Measurements from ENCODE around the gene VAV1. TPM values are rescaled to one million over a fixed set of nuclear protein-coding genes. Genes with fewer than 3 reads are reported as not detected.

Gene VAV1
- total and polyA plus RNA-seq, 2 donors (not counting 1 experiment from before 2014, with no cell fraction given), result 62.7 to 98.8 TPM

DNA sequence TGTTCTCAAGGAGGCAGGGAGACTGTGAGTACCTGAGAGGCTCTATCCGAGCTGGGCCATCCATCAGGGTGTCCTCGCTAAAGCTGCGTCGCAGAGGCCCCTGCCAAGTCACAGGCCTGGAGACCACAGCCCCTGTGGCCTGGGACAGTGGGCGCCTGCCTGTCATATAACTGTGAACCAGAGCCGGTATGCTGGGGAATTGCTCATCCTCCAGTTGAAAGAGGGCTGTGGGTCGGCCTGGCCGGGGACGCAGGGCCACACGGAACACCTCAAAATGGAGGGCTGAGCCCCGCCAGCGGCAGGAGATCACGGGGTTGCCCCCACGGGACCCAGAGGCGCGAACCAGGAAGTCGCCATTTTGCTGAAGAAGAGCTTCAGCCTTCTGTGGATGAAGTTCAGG is 11.9 kb upstream of the VAV1 start:
- no peak overlapping the region for H3K9ac ChIP-seq (ENCODE audit: low read length)
- intact Hi-C loops (cut with micrococcal nuclease), result no loop called here
- DNase-seq (no peak), ATAC-seq (ENCODE audit: low read depth) (no peak)
- H3K27me3 Mint-ChIP-seq, result no peaks in the 10 kb centered on the region
- ChIA-PET CTCF (no interaction called here), POLR2A (interaction anchor here (1.4 kb wide), 1 partner anchor 42 kb away, joined by 3 read pairs; no protein-coding TSS in a partner anchor)
- H3K27me3 ChIP-seq (replicated peaks in 1 of 4; ENCODE audit: control extremely low read depth in 1 of 4, control insufficient read depth in 3 of 4, insufficient read depth in 4 of 4, low read length in 3 of 4), result no peaks in the 10 kb centered on the region
- H3K4me3 ChIP-seq (ENCODE audit: control extremely low read depth in 1 of 5, extremely low read depth in 1 of 5, insufficient read depth in 1 of 5, low read depth in 2 of 5, low read length in 4 of 5), result no peak overlapping the region
- H3K27ac Mint-ChIP-seq, result no peak overlapping the region
- no peak overlapping the region for H3K4me3 Mint-ChIP-seq
- peaks cover 24% of the 10 kb centered on the region for H4K20me1 ChIP-seq (ENCODE audit: control insufficient read depth, insufficient read depth, low read length, poor library complexity, severe bottlenecking)
- peaks cover 63% of the 10 kb centered on the region for H3K79me2 ChIP-seq (ENCODE audit: control insufficient read depth, insufficient read depth, low read length)
- H3K4me1 ChIP-seq (ENCODE audit: control insufficient read depth in 2 of 2, insufficient read depth in 2 of 2, low read length in 2 of 2), result peaks cover 6 to 16% of the 10 kb centered on the region in 2 donors
- no peak for TF ChIP-seq EZH2 (IDR thresholded peaks at IDR 0.05; ENCODE audit: borderline replicate concordance, insufficient read depth, low read depth, low read length, poor library complexity, severe bottlenecking)
- TF ChIP-seq CTCF (IDR thresholded peaks at IDR 0.05), result no peak
- H3K9me3 ChIP-seq (ENCODE audit: control extremely low read depth in 1 of 3, control insufficient read depth in 2 of 3, insufficient read depth in 1 of 3, low read length in 2 of 3), result peaks cover 0 to 5% (median 0%) of the 10 kb centered on the region in 3 donors
- H3K9me3 Mint-ChIP-seq (ENCODE audit: insufficient read depth), result no peaks in the 10 kb centered on the region
- H2AFZ ChIP-seq (ENCODE audit: insufficient read depth, low read depth, low read length, poor library complexity, severe bottlenecking), result no peak overlapping the region
- H3K4me1 Mint-ChIP-seq, result peaks cover 19% of the 10 kb centered on the region
- no peak overlapping the region for H3K27ac ChIP-seq (ENCODE audit: low read length in 2 of 2)
- no peak overlapping the region for H3K4me2 ChIP-seq (replicated peaks; ENCODE audit: low read depth, low read length, poor library complexity, severe bottlenecking)
- H3K36me3 ChIP-seq (replicated peaks in 1 of 2; ENCODE audit: control extremely low read depth in 1 of 2, control insufficient read depth in 1 of 2, extremely low read depth in 1 of 2, insufficient read depth in 2 of 2, low read length in 1 of 2), result peaks cover 2 to 27% of the 10 kb centered on the region in 2 experiments
- 98% methylated on average over 12 of the region's 17 CpGs for WGBS (ENCODE audit: insufficient coverage)

DNA sequence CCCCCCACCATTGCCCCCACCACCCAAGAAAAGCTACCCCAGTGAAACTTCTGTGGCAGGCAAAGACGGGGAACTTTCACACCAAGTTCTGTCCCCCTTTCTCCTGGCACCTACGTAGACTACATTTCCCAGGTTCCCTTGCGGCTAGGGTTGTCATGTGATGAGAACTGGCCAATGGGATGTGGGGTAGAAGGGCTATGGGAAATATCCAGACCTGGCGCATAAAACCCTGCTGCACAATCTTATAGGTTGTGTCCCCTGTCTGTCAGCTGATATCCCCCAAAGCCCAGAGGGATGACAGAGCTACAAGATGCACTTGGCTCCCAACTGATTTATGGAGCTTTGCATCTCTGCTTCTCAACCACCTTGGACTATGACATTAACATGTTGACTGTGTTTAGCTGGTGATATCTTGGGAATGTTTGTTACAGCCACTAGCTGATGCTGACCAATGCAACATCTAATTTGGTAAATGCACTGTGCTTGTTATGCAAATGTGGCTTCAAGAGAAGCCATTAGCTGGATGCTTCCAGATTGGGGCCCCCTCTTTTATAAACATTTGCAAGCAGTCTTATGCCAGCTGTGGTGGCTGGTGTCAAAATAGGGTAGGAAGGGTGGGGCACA is 11.3 kb upstream of the VAV1 start:
- peaks cover 12 to 22% of the 10 kb centered on the region in 2 donors for H3K4me1 ChIP-seq (ENCODE audit: control insufficient read depth in 2 of 2, insufficient read depth in 2 of 2, low read length in 2 of 2)
- no peak for ATAC-seq (ENCODE audit: low read depth)
- ChIA-PET POLR2A (interaction anchor here (1.4 kb wide), 1 partner anchor 41 kb away, joined by 3 read pairs; no protein-coding TSS in a partner anchor), CTCF (interaction anchor here (0.5 to 1.4 kb wide), 3 partner anchors 11 to 242 kb away, joined by 3 to 6 read pairs (median 4); partner anchors contain the start of gene VAV1)
- intact Hi-C loops (cut with micrococcal nuclease), result no loop called here
- Mint-ChIP-seq H3K27me3 (no peaks in the 10 kb centered on the region), H3K9me3 (ENCODE audit: insufficient read depth) (no peaks in the 10 kb centered on the region), H3K4me1 (peaks cover 24% of the 10 kb centered on the region), H3K4me3 (no peak overlapping the region), H3K27ac (no peak overlapping the region)
- peaks cover 28% of the 10 kb centered on the region for H4K20me1 ChIP-seq (ENCODE audit: control insufficient read depth, insufficient read depth, low read length, poor library complexity, severe bottlenecking)
- H3K9ac ChIP-seq (ENCODE audit: low read length), result no peak overlapping the region
- peaks cover 0 to 5% (median 0%) of the 10 kb centered on the region in 3 donors for H3K9me3 ChIP-seq (ENCODE audit: control extremely low read depth in 1 of 3, control insufficient read depth in 2 of 3, insufficient read depth in 1 of 3, low read length in 2 of 3)
- H3K27ac ChIP-seq (ENCODE audit: low read length in 2 of 2), result no peak overlapping the region
- peaks cover 69% of the 10 kb centered on the region for H3K79me2 ChIP-seq (ENCODE audit: control insufficient read depth, insufficient read depth, low read length)
- TF ChIP-seq EZH2 (IDR thresholded peaks at IDR 0.05; ENCODE audit: borderline replicate concordance, insufficient read depth, low read depth, low read length, poor library complexity, severe bottlenecking), result no peak
- no peak for TF ChIP-seq CTCF (IDR thresholded peaks at IDR 0.05)
- no peaks in the 10 kb centered on the region for H3K27me3 ChIP-seq (replicated peaks in 1 of 4; ENCODE audit: control extremely low read depth in 1 of 4, control insufficient read depth in 3 of 4, insufficient read depth in 4 of 4, low read length in 3 of 4)
- H2AFZ ChIP-seq (ENCODE audit: insufficient read depth, low read depth, low read length, poor library complexity, severe bottlenecking), result no peak overlapping the region
- H3K4me2 ChIP-seq (replicated peaks; ENCODE audit: low read depth, low read length, poor library complexity, severe bottlenecking), result no peak overlapping the region
- H3K4me3 ChIP-seq (ENCODE audit: control extremely low read depth in 1 of 5, extremely low read depth in 1 of 5, insufficient read depth in 1 of 5, low read depth in 2 of 5, low read length in 4 of 5), result no peak overlapping the region
- peaks cover 2 to 27% of the 10 kb centered on the region in 2 experiments for H3K36me3 ChIP-seq (replicated peaks in 1 of 2; ENCODE audit: control extremely low read depth in 1 of 2, control insufficient read depth in 1 of 2, extremely low read depth in 1 of 2, insufficient read depth in 2 of 2, low read length in 1 of 2)
- 78% methylated on average over 1 of the region's 4 CpGs for WGBS (ENCODE audit: insufficient coverage)
- peak; percentile 42 for DNase-seq
